HG03520 (cell line): ENCODE measurements around the gene SYTL1.

Source experiments
- ATAC-seq: cut with Tn5 transposase; IDR thresholded peaks from one replicate; pipeline ENCODE4 v1.9.1; 2021; ENCODE audit warnings: mild to moderate bottlenecking, moderate library complexity; ENCODE audit not compliant: unreplicated experiment

The SYTL1 gene

DNA sequence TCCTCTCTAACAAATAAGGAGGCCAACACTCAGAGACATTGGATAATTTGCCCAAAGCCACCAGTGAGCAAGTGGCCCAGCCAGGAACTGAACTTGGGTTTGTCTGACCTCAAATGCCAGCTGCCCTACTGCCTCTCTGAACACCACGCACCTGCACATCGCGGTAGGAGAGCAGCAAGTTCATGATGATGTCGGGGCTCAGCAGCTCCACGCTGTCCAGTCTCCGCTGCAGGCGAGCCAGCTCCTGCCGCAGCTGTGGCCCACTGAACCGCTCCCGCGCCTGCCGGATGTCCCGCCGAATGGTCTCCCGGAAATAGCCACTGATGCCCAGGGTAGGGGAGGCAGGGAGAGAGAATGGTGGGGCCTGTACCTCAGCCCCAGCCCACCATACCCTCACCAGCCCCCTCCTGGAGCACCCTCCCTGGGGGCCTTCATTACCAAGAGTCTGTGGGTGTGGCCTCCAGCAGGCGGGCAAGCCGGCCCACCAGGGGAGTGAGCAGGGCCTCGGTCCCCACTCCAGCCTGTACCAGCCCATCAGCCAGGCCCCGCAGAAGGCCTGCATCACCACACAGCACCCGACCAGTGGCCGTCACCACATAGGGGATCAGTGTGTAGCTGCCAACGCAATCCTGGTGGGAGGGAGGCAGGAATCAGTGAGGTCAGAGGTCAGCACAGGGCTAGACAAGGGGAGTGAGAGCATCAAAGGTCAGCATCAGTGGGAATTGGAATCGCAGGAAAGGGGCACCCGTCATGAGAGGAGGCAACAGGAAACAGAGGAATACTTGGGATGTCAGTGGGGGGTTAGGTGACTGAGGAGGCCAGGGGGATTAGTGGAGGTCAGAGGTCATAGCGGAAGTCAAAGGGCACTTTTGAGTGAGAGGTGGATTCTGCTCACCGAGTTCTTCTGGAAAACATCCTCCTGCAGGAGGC is 22.2 kb downstream of the SYTL1 start:
- no peak for ATAC-seq

GRCh38 chr1:27364696-27365371 is 23.0 kb downstream of the SYTL1 start:
- no peak for ATAC-seq

DNA sequence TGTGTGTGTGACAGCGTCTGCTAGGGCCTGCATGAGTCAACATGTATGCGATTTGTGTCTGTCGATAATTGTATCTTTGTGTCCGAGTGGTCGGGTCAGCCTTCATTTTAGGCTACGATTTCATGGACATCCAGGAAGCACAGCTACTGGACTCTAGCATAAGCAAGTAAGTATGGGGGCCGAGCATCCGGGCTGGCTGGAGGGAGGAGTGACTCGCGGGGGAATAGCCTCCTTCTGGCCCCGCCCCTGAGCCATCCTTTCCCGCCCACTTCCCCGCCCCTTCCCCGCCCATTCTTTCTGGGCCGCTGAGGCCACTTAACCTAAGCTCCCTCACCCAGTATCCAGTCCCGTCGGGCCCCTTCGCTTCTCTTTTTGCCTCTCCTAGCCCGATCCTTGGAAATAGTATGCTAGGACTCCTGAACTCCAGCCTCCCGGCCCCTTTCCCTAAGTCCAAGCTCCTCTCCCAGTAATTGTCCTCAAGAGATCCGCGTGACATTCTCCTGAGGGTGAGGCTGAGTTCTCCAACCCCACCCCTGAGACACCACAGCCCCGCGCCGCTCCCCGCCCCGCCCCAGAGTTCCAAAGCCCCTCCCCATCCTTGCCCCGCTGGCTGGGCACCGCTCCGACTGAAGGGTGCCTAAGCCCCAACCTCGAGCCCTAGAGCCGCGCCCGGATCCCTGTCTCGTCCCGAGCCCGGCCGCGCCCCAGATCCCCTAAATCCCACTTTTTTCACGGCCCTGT is 23.7 kb downstream of the SYTL1 start:
- no peak for ATAC-seq

DNA sequence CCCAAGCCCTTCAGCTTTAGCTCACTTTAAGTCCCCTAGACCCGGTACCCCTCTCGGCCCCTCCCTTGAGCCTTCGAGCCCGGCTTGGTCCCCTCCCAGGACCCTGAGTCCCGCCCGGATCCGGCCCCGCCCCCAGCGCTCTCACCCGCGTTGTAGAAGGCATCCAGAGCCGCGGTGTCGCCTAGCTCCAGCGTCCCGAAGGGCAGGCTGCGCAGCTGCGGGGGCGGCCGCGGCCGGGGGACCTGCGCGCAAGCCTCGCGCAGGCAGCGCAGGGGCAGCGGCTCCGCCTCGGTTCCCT is 24.2 kb downstream of the SYTL1 start:
- no peak for ATAC-seq

- no peak for ATAC-seq
These were observed 24.8 kb downstream of the SYTL1 start, which contains the start of gene MAP3K6 for GRCh38 chr1:27366411-27367159. Gene MAP3K6, minus strand, starts transcription at chr1:27366961. Its CDS starts 364 bp downstream, at chr1:27366597.

DNA sequence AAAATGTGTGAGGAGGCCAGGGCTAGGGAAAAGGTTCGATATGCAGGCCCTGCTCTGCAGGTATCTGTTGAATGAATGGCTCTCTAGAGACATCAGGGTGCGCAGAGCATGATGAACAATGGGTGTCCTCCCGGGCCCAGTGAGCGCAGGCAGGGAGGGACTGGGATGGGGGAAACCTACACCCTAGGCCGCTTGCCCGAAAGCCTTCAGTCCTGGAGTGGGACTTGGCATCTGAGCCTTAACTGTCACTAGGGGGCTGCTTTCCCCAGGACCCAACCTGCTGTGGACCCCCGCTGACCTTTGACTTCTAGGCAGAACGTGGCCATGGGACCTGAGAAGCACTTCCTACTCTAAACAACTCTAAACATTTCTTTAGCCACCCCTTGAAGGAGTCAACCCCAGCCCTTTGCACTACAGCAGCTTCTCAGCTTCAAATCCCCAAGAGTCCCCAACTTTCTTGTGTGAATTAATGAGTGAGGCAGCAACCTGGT is 25.4 kb downstream of the SYTL1 start:
- no peak for ATAC-seq

GRCh38 chr1:27368869-27369582 is 27.2 kb downstream of the SYTL1 start:
- no peak for ATAC-seq

- ATAC-seq, result no peak
These were observed 30.4 kb downstream of the SYTL1 start for GRCh38 chr1:27372022-27372807.

GRCh38 chr1:27372808-27373690 is 31.2 kb downstream of the SYTL1 start:
- no peak for ATAC-seq

GRCh38 chr1:27374362-27375086 is 32.7 kb downstream of the SYTL1 start, which contains the start of gene FCN3:
Gene FCN3, minus strand, starts transcription at chr1:27374824. Its CDS starts 6 bp downstream, at chr1:27374818.
- ATAC-seq, result no peak

- ATAC-seq, result no peak
These were observed 36.1 kb downstream of the SYTL1 start for GRCh38 chr1:27377760-27378495.

- no peak for ATAC-seq
These were observed 37.8 kb downstream of the SYTL1 start for GRCh38 chr1:27379564-27380122.

DNA sequence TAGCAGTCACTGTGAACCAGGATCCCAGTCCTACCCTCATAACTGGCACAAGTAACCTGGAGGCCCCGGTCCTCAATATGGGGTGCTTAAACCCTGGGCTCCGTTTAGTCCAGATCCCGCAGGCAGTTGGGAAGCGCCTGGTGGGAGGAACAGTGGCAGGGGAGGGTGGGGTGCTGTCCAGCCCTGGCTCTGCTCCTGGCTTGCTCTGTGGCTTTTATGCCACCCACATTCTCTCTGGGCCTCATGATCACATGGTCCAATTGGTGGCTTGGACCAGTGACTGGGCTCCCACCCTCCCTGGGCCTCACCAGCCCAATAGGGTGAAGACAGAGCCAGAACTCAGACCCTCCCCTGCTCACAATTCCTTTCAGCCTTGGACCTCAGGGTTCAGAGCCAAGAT is 38.4 kb downstream of the SYTL1 start:
- ATAC-seq, result no peak

- ATAC-seq, result no peak
These were observed 39.2 kb downstream of the SYTL1 start for GRCh38 chr1:27380766-27381733.
